Lung (tissue), 12 donors: Measurements from ENCODE around the gene FAM216B. TPM values are rescaled to one million over a fixed set of nuclear protein-coding genes. Genes with fewer than 3 reads are reported as not detected.

Source experiments
- ATAC-seq: fragments of 200-7000 bp; cut with Tn5 transposase; one replicate; pipeline ENCODE4 v1.9.1; 2020; ENCODE audit warnings: moderate number of reproducible peaks; ENCODE audit not compliant: insufficient read depth, low FRiP score
- DNase-seq, 3 donors: peaks; one replicate each; pipeline ENCODE4 v3.0.0-alpha.2; 2013 to 2017
- H3K27ac ChIP-seq, 2 donors: one replicate each; pipeline ENCODE4 v1.5.1; 2013; ENCODE audit warnings: mild to moderate bottlenecking in 2 of 2, moderate library complexity in 2 of 2, control low read depth in 1 of 2, inconsistent platforms in 1 of 2, low read depth in 1 of 2, low read length in 1 of 2
- H3K27me3 ChIP-seq, 3 donors: one replicate each; pipeline ENCODE4 v1.5.1; 2013; ENCODE audit warnings: low read length in 2 of 3; ENCODE audit not compliant: control insufficient read depth in 3 of 3, insufficient read depth in 3 of 3
- H3K36me3 ChIP-seq, 4 donors: one replicate each; pipeline ENCODE4 v1.5.1; 2013; ENCODE audit warnings: low read length in 4 of 4, mild to moderate bottlenecking in 1 of 4, moderate library complexity in 1 of 4; ENCODE audit not compliant: control insufficient read depth in 4 of 4, insufficient read depth in 4 of 4
- H3K4me1 ChIP-seq, 5 donors: one replicate each; pipeline ENCODE4 v1.5.1; 2013; ENCODE audit warnings: low read length in 5 of 5, mild to moderate bottlenecking in 2 of 5, moderate library complexity in 1 of 5; ENCODE audit not compliant: control insufficient read depth in 5 of 5, insufficient read depth in 5 of 5
- H3K4me3 ChIP-seq: one replicate; pipeline ENCODE4 v1.5.1; 2013; ENCODE audit warnings: mild to moderate bottlenecking, control low read depth, moderate library complexity
- H3K9ac ChIP-seq, 2 donors: one replicate each; pipeline ENCODE4 v1.5.1; 2013; ENCODE audit warnings: low read length in 2 of 2, control low read depth in 1 of 2; ENCODE audit not compliant: insufficient read depth in 1 of 2
- H3K9me3 ChIP-seq, 4 donors: one replicate each; pipeline ENCODE4 v1.5.1; 2013; ENCODE audit warnings: low read length in 3 of 4, mild to moderate bottlenecking in 1 of 4, moderate library complexity in 1 of 4; ENCODE audit not compliant: control insufficient read depth in 4 of 4, insufficient read depth in 3 of 4
- WGBS, 2 donors: extraction: QIAGEN DNeasy Blood & Tissue Kit; methylation state at CpG; one replicate each; pipeline ENCODE4 v1.1.7; 2013; 5-methylcytosine and 5-hydroxymethylcytosine counted together
- polyA plus RNA-seq, 2 donors: library from polyadenylated mRNA; stranded (reverse); fragments of 200-250 nt; gene quantifications; one replicate each; pipeline ENCODE4 v1.2.1, GENCODE V29; 2013
- total RNA-seq, 2 donors: library from RNA; depleted of rRNA in 1 of 2; stranded (reverse); fragments of >200 nt in 1 of 2; gene quantifications; one replicate each; pipeline ENCODE4 v1.2.1, GENCODE V29; 2014 to 2021
- TF ChIP-seq, protein P1 (sequence below): IDR thresholded peaks from 2 replicates; pipeline ENCODE4 v1.5.1; 2012; ENCODE audit warnings: mild to moderate bottlenecking; ENCODE audit errors: control extremely low read depth, extremely low read depth
- donor health status: control.
- donor health status: control.
- donor health status: Bipolar disorder and iron deficiency.
- donor health status: healthy.
- donor health status: DM: yes; HTN: yes; CAD: no.

The FAM216B gene
- total and polyA plus RNA-seq, 4 donors: 4.9 to 70.4 (median 22.6) TPM

DNA sequence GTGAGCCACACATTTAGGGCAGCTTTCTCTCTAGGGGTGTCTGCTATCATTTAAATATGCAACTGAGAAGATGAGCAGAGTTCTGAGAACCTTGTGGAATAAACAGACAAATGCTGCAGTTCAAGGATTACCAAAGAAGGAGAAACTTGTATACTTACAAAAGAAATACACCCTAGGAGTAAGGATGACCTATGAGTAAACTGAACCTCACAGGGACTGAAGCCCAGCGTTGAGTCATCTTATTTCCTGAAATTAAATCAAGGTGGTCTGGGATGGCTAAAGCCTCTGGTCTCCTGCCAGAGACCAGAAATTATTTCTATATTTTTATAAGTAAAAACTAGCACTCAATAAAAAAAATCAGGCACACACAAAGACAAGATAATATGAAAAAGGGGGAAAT is 40.1 kb downstream of the FAM216B start:
- DNase-seq (no peak), ATAC-seq (no peak)
- peaks cover 0 to 3% (median 0%) of the 10 kb centered on the region in 3 donors for H3K27me3 ChIP-seq
- no peak overlapping the region for H3K27ac ChIP-seq
- TF ChIP-seq, protein P1, sequence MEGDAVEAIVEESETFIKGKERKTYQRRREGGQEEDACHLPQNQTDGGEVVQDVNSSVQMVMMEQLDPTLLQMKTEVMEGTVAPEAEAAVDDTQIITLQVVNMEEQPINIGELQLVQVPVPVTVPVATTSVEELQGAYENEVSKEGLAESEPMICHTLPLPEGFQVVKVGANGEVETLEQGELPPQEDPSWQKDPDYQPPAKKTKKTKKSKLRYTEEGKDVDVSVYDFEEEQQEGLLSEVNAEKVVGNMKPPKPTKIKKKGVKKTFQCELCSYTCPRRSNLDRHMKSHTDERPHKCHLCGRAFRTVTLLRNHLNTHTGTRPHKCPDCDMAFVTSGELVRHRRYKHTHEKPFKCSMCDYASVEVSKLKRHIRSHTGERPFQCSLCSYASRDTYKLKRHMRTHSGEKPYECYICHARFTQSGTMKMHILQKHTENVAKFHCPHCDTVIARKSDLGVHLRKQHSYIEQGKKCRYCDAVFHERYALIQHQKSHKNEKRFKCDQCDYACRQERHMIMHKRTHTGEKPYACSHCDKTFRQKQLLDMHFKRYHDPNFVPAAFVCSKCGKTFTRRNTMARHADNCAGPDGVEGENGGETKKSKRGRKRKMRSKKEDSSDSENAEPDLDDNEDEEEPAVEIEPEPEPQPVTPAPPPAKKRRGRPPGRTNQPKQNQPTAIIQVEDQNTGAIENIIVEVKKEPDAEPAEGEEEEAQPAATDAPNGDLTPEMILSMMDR: no peak
- WGBS, 2 donors: 79 to 90% methylated on average over 1 of the region's 1 CpG
- H3K4me3 ChIP-seq: no peak overlapping the region
- no peak overlapping the region for H3K9ac ChIP-seq
- no peaks in the 10 kb centered on the region for H3K4me1 ChIP-seq
- no peaks in the 10 kb centered on the region for H3K36me3 ChIP-seq
- H3K9me3 ChIP-seq: peaks cover 0 to 6% (median 0%) of the 10 kb centered on the region in 4 donors

DNA sequence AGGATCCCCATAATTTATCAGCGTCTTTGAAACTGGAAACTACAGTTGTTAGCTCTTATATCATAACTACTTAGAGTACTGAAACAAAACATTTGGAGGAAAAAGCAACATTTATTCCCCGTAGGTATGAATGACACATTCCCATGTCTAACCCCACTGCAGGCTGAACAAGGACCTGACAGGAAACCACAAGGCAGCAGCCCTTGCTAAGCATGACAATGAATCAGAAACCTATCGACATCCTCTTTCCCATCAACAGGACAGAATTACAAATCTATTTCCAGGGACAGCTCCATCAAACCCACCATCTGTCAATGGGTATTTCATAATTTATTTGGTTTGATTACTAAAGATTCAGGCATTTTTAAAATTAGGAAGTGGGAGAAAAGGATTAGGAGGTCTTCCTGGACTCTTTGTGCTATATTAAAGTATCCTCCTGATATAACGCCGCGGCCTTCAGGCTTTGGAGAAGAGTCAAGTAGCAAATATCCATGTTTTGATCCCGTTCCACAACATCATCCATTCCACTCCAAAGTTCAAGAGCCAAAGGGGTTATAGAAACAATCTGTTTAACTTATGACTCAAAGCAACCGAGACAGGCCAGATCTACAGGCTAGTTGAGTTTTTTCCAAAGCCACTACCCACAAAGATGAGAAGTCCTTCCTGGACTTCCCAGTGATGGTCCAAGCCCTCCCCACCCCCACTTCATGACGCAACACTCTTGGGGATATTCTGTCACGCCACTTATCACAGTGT is 51.1 kb downstream of the FAM216B start:
- ATAC-seq (peak; percentile 76), DNase-seq (no peak)
- Histone ChIP-seq H3K27me3 (no peaks in the 10 kb centered on the region), H3K27ac (no peak overlapping the region), H3K4me1 (peaks cover 0 to 7% (median 1%) of the 10 kb centered on the region in 5 donors), H3K9ac (no peak overlapping the region), H3K36me3 (no peaks in the 10 kb centered on the region), H3K4me3 (no peak overlapping the region), H3K9me3 (peaks cover 0 to 1% (median 0%) of the 10 kb centered on the region in 4 donors)
- WGBS, 2 donors: 49 to 53% methylated on average over 10 of the region's 10 CpGs
- TF ChIP-seq, protein P1: no peak

DNA sequence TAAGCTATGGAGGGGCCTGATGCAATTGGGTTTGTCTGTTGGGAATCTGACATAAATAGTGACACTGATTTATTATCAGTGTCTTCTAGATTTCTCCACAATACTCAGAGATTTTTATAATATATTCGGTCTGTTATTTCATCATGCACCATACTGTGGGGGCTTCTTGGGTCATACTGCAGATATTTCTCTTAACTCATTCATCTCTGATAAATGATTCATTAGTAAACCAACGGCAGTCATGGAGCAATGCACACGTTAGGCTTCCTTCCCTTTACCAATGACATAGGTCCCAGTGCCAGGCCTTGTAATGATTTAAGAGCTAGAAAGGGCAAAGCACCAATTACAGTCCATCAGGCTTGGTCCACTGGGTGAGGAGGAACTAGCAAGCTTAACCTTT is 53.6 kb downstream of the FAM216B start:
- ATAC-seq (no peak), DNase-seq (no peak)
- H3K9me3 ChIP-seq: peaks cover 0 to 1% (median 0%) of the 10 kb centered on the region in 4 donors
- no peak overlapping the region for H3K27ac ChIP-seq
- peaks cover 0 to 7% (median 1%) of the 10 kb centered on the region in 5 donors for H3K4me1 ChIP-seq
- WGBS, 2 donors: 48 to 71% methylated on average over 3 of the region's 3 CpGs
- no peaks in the 10 kb centered on the region for H3K36me3 ChIP-seq
- TF ChIP-seq, protein P1: no peak
- H3K4me3 ChIP-seq: no peak overlapping the region
- no peaks in the 10 kb centered on the region for H3K27me3 ChIP-seq
- H3K9ac ChIP-seq: no peak overlapping the region
